ENCODE results near the gene NKD1. TPM values are rescaled to one million over a fixed set of nuclear protein-coding genes. Genes with fewer than 3 reads are reported as not detected.

Gene NKD1
- total RNA-seq, 1 experiment from 2014 or later: 11.4 TPM

DNA sequence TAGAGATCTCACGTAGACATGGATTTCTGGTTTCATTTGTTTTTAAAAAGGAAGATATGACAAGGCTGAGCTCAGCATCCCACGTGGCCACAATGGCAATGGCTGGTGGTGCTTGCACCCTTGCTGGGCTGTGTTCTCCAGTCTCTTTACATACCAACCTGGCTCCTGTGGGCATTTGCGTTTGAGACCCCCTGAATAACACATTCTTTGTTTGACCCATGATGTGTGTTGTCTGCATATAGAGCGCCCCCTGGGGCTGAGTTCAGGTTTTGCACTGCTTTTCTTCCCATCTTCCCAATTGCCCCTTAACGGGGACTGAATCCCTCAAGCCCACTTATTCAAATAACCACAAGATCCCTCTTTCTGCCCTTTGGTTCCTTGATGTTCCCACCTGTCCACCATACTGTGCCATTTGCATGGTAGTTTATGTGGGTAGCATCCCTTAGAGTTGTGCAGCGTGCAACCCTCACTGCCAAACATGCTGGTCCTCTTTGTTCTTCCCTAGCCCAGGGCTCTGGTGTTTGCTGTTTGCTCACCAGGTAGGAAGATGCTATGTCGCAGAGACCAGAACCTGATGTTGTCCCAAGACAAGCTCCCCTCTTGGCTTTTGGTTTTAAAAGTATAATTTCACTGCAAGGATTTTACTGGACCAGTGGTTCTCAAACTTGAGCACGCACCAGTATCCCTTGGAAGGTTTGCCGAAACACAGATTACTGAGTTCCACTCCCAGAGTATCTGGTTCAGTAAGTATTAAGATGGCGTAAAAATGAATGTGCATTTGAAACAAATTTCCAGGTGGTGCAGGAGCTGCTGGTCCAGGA, 38.5 kb upstream of the NKD1 start:
- H3K4me1 ChIP-seq (ENCODE audit: control insufficient read depth in 1 of 2, insufficient read depth in 2 of 2, low read length in 2 of 2): peaks cover 0 to 2% of the 10 kb centered on the region in 2 experiments; a peak in 3 of 4 replicates
- TF ChIP-seq, protein P1, sequence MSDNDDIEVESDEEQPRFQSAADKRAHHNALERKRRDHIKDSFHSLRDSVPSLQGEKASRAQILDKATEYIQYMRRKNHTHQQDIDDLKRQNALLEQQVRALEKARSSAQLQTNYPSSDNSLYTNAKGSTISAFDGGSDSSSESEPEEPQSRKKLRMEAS (IDR thresholded peaks at IDR 0.05): no peak
- TF ChIP-seq RAD21 (IDR thresholded peaks at IDR 0.05; ENCODE audit: low read depth) (peak; percentile 84), EGR1 (IDR thresholded peaks at IDR 0.05; ENCODE audit: low read depth) (no peak), SIN3A (IDR thresholded peaks at IDR 0.05; ENCODE audit: low read depth) (no peak), FOSL1 (IDR thresholded peaks at IDR 0.05; ENCODE audit: low read depth) (no peak), ZFX (IDR thresholded peaks at IDR 0.05) (no peak)
- TF ChIP-seq, protein P2, sequence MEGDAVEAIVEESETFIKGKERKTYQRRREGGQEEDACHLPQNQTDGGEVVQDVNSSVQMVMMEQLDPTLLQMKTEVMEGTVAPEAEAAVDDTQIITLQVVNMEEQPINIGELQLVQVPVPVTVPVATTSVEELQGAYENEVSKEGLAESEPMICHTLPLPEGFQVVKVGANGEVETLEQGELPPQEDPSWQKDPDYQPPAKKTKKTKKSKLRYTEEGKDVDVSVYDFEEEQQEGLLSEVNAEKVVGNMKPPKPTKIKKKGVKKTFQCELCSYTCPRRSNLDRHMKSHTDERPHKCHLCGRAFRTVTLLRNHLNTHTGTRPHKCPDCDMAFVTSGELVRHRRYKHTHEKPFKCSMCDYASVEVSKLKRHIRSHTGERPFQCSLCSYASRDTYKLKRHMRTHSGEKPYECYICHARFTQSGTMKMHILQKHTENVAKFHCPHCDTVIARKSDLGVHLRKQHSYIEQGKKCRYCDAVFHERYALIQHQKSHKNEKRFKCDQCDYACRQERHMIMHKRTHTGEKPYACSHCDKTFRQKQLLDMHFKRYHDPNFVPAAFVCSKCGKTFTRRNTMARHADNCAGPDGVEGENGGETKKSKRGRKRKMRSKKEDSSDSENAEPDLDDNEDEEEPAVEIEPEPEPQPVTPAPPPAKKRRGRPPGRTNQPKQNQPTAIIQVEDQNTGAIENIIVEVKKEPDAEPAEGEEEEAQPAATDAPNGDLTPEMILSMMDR (IDR thresholded peaks at IDR 0.05 in 2 of 3, conservative IDR thresholded peaks at IDR 0.05 in 1 of 3; ENCODE audit: borderline replicate concordance in 1 of 3, insufficient read depth in 1 of 3, low read depth in 2 of 3, low read length in 2 of 3): peak; percentile 67 to 97 (median 90)
- no peak overlapping the region for H2AFZ ChIP-seq (ENCODE audit: low read depth, low read length, poor library complexity, severe bottlenecking)
- intact Hi-C loops (cut with micrococcal nuclease): loop anchor here (1.0 kb wide), 1 partner anchor 135 kb away; no protein-coding TSS in a partner anchor
- ChIA-PET CTCF (interaction anchor here (0.7 to 1.0 kb wide), 5 partner anchors 9 to 135 kb away, joined by 3 to 8 read pairs (median 4); no protein-coding TSS in a partner anchor), RAD21 (ENCODE audit: low non-redundant PET in 1 of 2, low total read pairs in 2 of 2, uncharacterized antibody in 2 of 2, unreplicated experiment in 2 of 2) (no interaction called here), POLR2A (no interaction called here)
- DNase-seq (ENCODE audit: low read depth, low spot score) (peak; percentile 40), ATAC-seq (peak; percentile 68)
- no peak overlapping the region for H3K4me2 ChIP-seq (ENCODE audit: low read length)
- no TSS peak for BruUV-seq (replicated peaks)
- H3K27ac ChIP-seq (ENCODE audit: low read depth, low read length): no peak overlapping the region
- H3K36me3 ChIP-seq (ENCODE audit: control insufficient read depth in 1 of 2, insufficient read depth in 2 of 2, low read length in 2 of 2): no peaks in the 10 kb centered on the region
- H3K9me3 ChIP-seq (ENCODE audit: control insufficient read depth in 1 of 2, insufficient read depth in 1 of 2, low read depth in 1 of 2, low read length in 2 of 2): no peaks in the 10 kb centered on the region
- H4K20me1 ChIP-seq (ENCODE audit: insufficient read depth): no peaks in the 10 kb centered on the region
- H3K4me3 ChIP-seq (replicated peaks in 1 of 2; ENCODE audit: low read depth in 1 of 2, low read length in 2 of 2): no peak overlapping the region
- H3K9me2 ChIP-seq (ENCODE audit: insufficient read depth): no peaks in the 10 kb centered on the region
- H3K79me2 ChIP-seq (ENCODE audit: insufficient read depth, low read length): no peaks in the 10 kb centered on the region
- H3K9ac ChIP-seq (ENCODE audit: low read length): no peak overlapping the region
- no peaks in the 10 kb centered on the region for H3K27me3 ChIP-seq (ENCODE audit: insufficient read depth, low read length)
